Liver (tissue), 9 donors: ENCODE measurements around the gene PRPF19. TPM values are rescaled to one million over a fixed set of nuclear protein-coding genes. Genes with fewer than 3 reads are reported as not detected.

Experiments
- DNase-seq: peaks from one replicate; pipeline ENCODE4 v3.0.0-alpha.2; 2017; ENCODE audit warnings: low spot score
- H3K27ac ChIP-seq, 2 donors: one replicate each; pipeline ENCODE4 v1.7.0; 2013; ENCODE audit warnings: inconsistent platforms in 2 of 2, low read length in 2 of 2, control low read depth in 1 of 2, low read depth in 1 of 2, mild to moderate bottlenecking in 1 of 2
- H3K27me3 ChIP-seq, 4 donors: one replicate each; pipeline versions ENCODE4 v1.6.1 to v1.7.0; 2013; ENCODE audit warnings: low read length in 3 of 4, inconsistent platforms in 1 of 4, mild to moderate bottlenecking in 1 of 4, moderate library complexity in 1 of 4; ENCODE audit not compliant: control insufficient read depth in 4 of 4, insufficient read depth in 4 of 4
- H3K36me3 ChIP-seq, 4 donors: one replicate each; pipeline versions ENCODE4 v1.6.1 to v1.7.0; 2013; ENCODE audit warnings: low read length in 3 of 4, mild to moderate bottlenecking in 3 of 4, low read depth in 1 of 4, moderate library complexity in 1 of 4; ENCODE audit not compliant: control insufficient read depth in 4 of 4, insufficient read depth in 3 of 4
- H3K4me1 ChIP-seq, 4 donors: one replicate each; pipeline versions ENCODE4 v1.6.1 to v1.7.0; 2013; ENCODE audit warnings: low read length in 3 of 4, mild to moderate bottlenecking in 3 of 4, moderate library complexity in 1 of 4; ENCODE audit not compliant: control insufficient read depth in 4 of 4, insufficient read depth in 4 of 4
- H3K4me3 ChIP-seq, 3 donors: one replicate each; pipeline versions ENCODE4 v1.6.1 to v1.7.0; 2013; ENCODE audit warnings: low read length in 3 of 3, control low read depth in 1 of 3, low read depth in 1 of 3, mild to moderate bottlenecking in 1 of 3
- H3K9ac ChIP-seq, 2 donors: one replicate each; pipeline ENCODE4 v1.7.0; 2013; ENCODE audit warnings: low read length in 2 of 2, mild to moderate bottlenecking in 2 of 2, moderate library complexity in 2 of 2, control low read depth in 1 of 2, low read depth in 1 of 2
- H3K9me3 ChIP-seq, 4 donors: one replicate each; pipeline versions ENCODE4 v1.6.1 to v1.7.0; 2013; ENCODE audit warnings: low read length in 3 of 4; ENCODE audit not compliant: control insufficient read depth in 4 of 4
- EGR1 ChIP-seq, 2 donors: IDR thresholded peaks; 2 replicates each; pipeline ENCODE4 v1.6.1; 2016 to 2018; ENCODE audit warnings: antibody characterized with exemption in 2 of 2, low read depth in 2 of 2
- FOXA1 ChIP-seq: IDR thresholded peaks from 2 replicates; pipeline ENCODE4 v1.6.1; 2016; ENCODE audit warnings: antibody characterized with exemption
- FOXA2 ChIP-seq: IDR thresholded peaks from 2 replicates; pipeline ENCODE4 v1.6.1; 2016; ENCODE audit warnings: antibody characterized with exemption
- GABPA ChIP-seq, 2 donors: IDR thresholded peaks in 1 of 2; conservative IDR thresholded peaks in 1 of 2; 2 replicates each; pipeline ENCODE4 v1.6.1; 2016; ENCODE audit warnings: antibody characterized with exemption in 2 of 2, mild to moderate bottlenecking in 1 of 2, moderate library complexity in 1 of 2
- HNF4A ChIP-seq, 2 donors: conservative IDR thresholded peaks; 2 replicates each; pipeline ENCODE4 v1.6.1; 2016; ENCODE audit warnings: antibody characterized with exemption in 2 of 2, mild to moderate bottlenecking in 2 of 2
- HNF4G ChIP-seq: IDR thresholded peaks from 2 replicates; pipeline ENCODE4 v1.6.1; 2016; ENCODE audit warnings: antibody characterized with exemption
- JUND ChIP-seq, 2 donors: IDR thresholded peaks; 2 replicates each; pipeline ENCODE4 v1.6.1; 2016; ENCODE audit warnings: antibody characterized with exemption in 2 of 2
- NR2F2 ChIP-seq: IDR thresholded peaks from 2 replicates; pipeline ENCODE4 v1.6.1; 2016; ENCODE audit warnings: antibody characterized with exemption
- RAD21 ChIP-seq, 2 donors: IDR thresholded peaks; 2 replicates each; pipeline ENCODE4 v1.6.1; 2016; ENCODE audit warnings: antibody characterized with exemption in 2 of 2, mild to moderate bottlenecking in 2 of 2
- RXRA ChIP-seq, 2 donors: IDR thresholded peaks; 2 replicates each; pipeline ENCODE4 v1.6.1; 2017 to 2018; ENCODE audit warnings: antibody characterized with exemption in 2 of 2, mild to moderate bottlenecking in 1 of 2
- SP1 ChIP-seq: IDR thresholded peaks from 2 replicates; pipeline ENCODE4 v1.6.1; 2018; ENCODE audit warnings: antibody characterized with exemption, mild to moderate bottlenecking
- TAF1 ChIP-seq: conservative IDR thresholded peaks from 2 replicates; pipeline ENCODE4 v1.6.1; 2016; ENCODE audit warnings: antibody characterized with exemption, mild to moderate bottlenecking
- YY1 ChIP-seq: IDR thresholded peaks from 2 replicates; pipeline ENCODE4 v1.6.1; 2016; ENCODE audit warnings: antibody characterized with exemption, mild to moderate bottlenecking
- ZBTB33 ChIP-seq: IDR thresholded peaks from 2 replicates; pipeline ENCODE4 v1.6.1; 2016; ENCODE audit warnings: antibody characterized with exemption
- WGBS: extraction: QIAGEN DNeasy Blood & Tissue Kit; methylation state at CpG from one replicate; pipeline ENCODE4 v1.1.7; 2013; 5-methylcytosine and 5-hydroxymethylcytosine counted together
- polyA plus RNA-seq, 2 donors: library from polyadenylated mRNA; stranded (reverse) in 1 of 2; unstranded in 1 of 2; fragments of 200-250 nt in 1 of 2; fragments of >200 nt in 1 of 2; fragmentation: Nextera tagmentation in 1 of 2; extraction: Ambion mirVana in 1 of 2; gene quantifications; one replicate each; pipeline versions ENCODE4 v1.2.1 to v1.2.3, GENCODE V29; 2013 to 2015
- total RNA-seq, 2 donors: library from RNA; depleted of rRNA; stranded (reverse); fragments of >200 nt; gene quantifications; one replicate each; pipeline ENCODE4 v1.2.3, GENCODE V29; 2014
- TF ChIP-seq, protein P1 (sequence below): IDR thresholded peaks from 2 replicates; pipeline ENCODE4 v1.6.1; 2016; ENCODE audit warnings: antibody characterized with exemption, mild to moderate bottlenecking
- TF ChIP-seq, protein P2 (sequence below): IDR thresholded peaks from 2 replicates; pipeline ENCODE4 v1.6.1; 2016; ENCODE audit warnings: antibody characterized with exemption
- TF ChIP-seq, protein P3 (sequence below): IDR thresholded peaks from 2 replicates; pipeline ENCODE4 v1.6.1; 2016; ENCODE audit warnings: antibody characterized with exemption
- TF ChIP-seq, protein P4 (sequence below): fragments of 150-350 bp; IDR thresholded peaks from 2 replicates; pipeline ENCODE4 v1.5.1; 2017; ENCODE audit warnings: improper control_type of control experiment, low read depth, low read length; ENCODE audit not compliant: missing input control
- donor health status: healthy.
- donor health status: healthy.
- donor health status: healthy.
- donor health status: healthy.
- donor health status: healthy.

PRPF19 gene
- total and polyA plus RNA-seq, 4 donors, result 25.4 to 57.1 (median 40.4) TPM

- Histone ChIP-seq H3K9me3 (no peaks in the 10 kb centered on the region), H3K4me1 (no peaks in the 10 kb centered on the region), H3K9ac (no peak overlapping the region), H3K27ac (no peak overlapping the region), H3K36me3 (peaks cover 0 to 4% (median 1%) of the 10 kb centered on the region in 4 donors), H3K27me3 (no peaks in the 10 kb centered on the region), H3K4me3 (no peak overlapping the region)
- no peak for DNase-seq
- WGBS, result 92% methylated on average over 37 of the region's 37 CpGs
- no peak for TF ChIP-seq SP1
- no peak for TF ChIP-seq FOXA1
- no peak for TF ChIP-seq RXRA (IDR thresholded peaks at IDR 0.05)
- TF ChIP-seq FOXA2, result no peak
- TF ChIP-seq, protein P1, sequence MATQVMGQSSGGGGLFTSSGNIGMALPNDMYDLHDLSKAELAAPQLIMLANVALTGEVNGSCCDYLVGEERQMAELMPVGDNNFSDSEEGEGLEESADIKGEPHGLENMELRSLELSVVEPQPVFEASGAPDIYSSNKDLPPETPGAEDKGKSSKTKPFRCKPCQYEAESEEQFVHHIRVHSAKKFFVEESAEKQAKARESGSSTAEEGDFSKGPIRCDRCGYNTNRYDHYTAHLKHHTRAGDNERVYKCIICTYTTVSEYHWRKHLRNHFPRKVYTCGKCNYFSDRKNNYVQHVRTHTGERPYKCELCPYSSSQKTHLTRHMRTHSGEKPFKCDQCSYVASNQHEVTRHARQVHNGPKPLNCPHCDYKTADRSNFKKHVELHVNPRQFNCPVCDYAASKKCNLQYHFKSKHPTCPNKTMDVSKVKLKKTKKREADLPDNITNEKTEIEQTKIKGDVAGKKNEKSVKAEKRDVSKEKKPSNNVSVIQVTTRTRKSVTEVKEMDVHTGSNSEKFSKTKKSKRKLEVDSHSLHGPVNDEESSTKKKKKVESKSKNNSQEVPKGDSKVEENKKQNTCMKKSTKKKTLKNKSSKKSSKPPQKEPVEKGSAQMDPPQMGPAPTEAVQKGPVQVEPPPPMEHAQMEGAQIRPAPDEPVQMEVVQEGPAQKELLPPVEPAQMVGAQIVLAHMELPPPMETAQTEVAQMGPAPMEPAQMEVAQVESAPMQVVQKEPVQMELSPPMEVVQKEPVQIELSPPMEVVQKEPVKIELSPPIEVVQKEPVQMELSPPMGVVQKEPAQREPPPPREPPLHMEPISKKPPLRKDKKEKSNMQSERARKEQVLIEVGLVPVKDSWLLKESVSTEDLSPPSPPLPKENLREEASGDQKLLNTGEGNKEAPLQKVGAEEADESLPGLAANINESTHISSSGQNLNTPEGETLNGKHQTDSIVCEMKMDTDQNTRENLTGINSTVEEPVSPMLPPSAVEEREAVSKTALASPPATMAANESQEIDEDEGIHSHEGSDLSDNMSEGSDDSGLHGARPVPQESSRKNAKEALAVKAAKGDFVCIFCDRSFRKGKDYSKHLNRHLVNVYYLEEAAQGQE, result no peak
- TF ChIP-seq ZBTB33, result no peak
- TF ChIP-seq NR2F2, result no peak
- no peak for TF ChIP-seq TAF1
- no peak for TF ChIP-seq JUND (IDR thresholded peaks at IDR 0.05)
- TF ChIP-seq YY1, result no peak
- no peak for TF ChIP-seq EGR1 (IDR thresholded peaks at IDR 0.05; ENCODE audit: low read depth in 2 of 2)
- TF ChIP-seq, protein P2, sequence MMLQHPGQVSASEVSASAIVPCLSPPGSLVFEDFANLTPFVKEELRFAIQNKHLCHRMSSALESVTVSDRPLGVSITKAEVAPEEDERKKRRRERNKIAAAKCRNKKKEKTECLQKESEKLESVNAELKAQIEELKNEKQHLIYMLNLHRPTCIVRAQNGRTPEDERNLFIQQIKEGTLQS, result no peak
- TF ChIP-seq, protein P3, sequence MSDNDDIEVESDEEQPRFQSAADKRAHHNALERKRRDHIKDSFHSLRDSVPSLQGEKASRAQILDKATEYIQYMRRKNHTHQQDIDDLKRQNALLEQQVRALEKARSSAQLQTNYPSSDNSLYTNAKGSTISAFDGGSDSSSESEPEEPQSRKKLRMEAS, result no peak
- TF ChIP-seq HNF4G, result no peak
- TF ChIP-seq, protein P4, sequence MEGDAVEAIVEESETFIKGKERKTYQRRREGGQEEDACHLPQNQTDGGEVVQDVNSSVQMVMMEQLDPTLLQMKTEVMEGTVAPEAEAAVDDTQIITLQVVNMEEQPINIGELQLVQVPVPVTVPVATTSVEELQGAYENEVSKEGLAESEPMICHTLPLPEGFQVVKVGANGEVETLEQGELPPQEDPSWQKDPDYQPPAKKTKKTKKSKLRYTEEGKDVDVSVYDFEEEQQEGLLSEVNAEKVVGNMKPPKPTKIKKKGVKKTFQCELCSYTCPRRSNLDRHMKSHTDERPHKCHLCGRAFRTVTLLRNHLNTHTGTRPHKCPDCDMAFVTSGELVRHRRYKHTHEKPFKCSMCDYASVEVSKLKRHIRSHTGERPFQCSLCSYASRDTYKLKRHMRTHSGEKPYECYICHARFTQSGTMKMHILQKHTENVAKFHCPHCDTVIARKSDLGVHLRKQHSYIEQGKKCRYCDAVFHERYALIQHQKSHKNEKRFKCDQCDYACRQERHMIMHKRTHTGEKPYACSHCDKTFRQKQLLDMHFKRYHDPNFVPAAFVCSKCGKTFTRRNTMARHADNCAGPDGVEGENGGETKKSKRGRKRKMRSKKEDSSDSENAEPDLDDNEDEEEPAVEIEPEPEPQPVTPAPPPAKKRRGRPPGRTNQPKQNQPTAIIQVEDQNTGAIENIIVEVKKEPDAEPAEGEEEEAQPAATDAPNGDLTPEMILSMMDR, result no peak
- no peak for TF ChIP-seq GABPA (IDR thresholded peaks at IDR 0.05 in 1 of 2, conservative IDR thresholded peaks at IDR 0.05 in 1 of 2)
- no peak for TF ChIP-seq RAD21 (IDR thresholded peaks at IDR 0.05)
- TF ChIP-seq HNF4A (conservative IDR thresholded peaks at IDR 0.05), result no peak
Measured at GRCh38 chr11:60933416-60934123, 27.2 kb upstream of the PRPF19 start.
